HepG2 (cell line): ENCODE measurements around the gene NAPEPLD. TPM values are rescaled to one million over a fixed set of nuclear protein-coding genes. Genes with fewer than 3 reads are reported as not detected.
A peak's percentile ranks its signal among the peaks of the same experiment; 100 is the strongest.

Experiments used
- ATAC-seq: fragments of 200-7000 bp; cut with Tn5 transposase; 3 replicates; pipeline ENCODE4 v1.9.1; 2020; ENCODE audit warnings: mild to moderate bottlenecking, moderate library complexity
- BruUV-seq: library from RNA; stranded (reverse); fragments of 400-500 nt; replicated peaks from 2 replicates; lab custom pipeline; 2021; lab: Mats Ljungman, UMichigan
- CTCF ChIA-PET: fragments of 300-600 bp; formaldehyde crosslinking; extraction: SDS; loops from one replicate; lab custom pipeline; 2021; ENCODE audit warnings: low total read pairs, inconsistent platforms, low intra/inter-chr PET ratio; lab: Yijun Ruan, JAX
- POLR2A ChIA-PET: fragments of 350-600 bp; sonication (Branson Sonifier 250); formaldehyde crosslinking; loops from one replicate; lab custom pipeline; 2020; ENCODE audit warnings: antibody characterized with exemption, inconsistent platforms; lab: Yijun Ruan, JAX
- DNase-seq: peaks from one replicate; pipeline ENCODE4 v3.0.0-alpha.2; 2015; ENCODE audit warnings: low spot score
- FAIRE-seq: peaks from 3 replicates; lab custom pipeline; 2011; peaks lifted over from hg19 to GRCh38; lab: Jason Lieb, UNC
- H2AFZ ChIP-seq: one replicate; pipeline ENCODE4 v1.6.1; 2011; ENCODE audit warnings: low read length, inconsistent platforms
- H3K27ac ChIP-seq: fragments of 300-600 bp; 3 replicates; pipeline ENCODE4 v1.8.0; 2011; ENCODE audit warnings: mixed run types, mild to moderate bottlenecking, mixed read lengths, low read length, inconsistent platforms; ENCODE audit not compliant: insufficient read depth; ENCODE audit errors: extremely low read length
- H3K27me3 ChIP-seq, 2 experiments: fragments of 200-600 bp in 1 of 2; 2 replicates in 1 of 2; 3 replicates in 1 of 2; pipeline versions ENCODE4 v1.6.0 to v1.8.0; 2011; ENCODE audit warnings: low read length in 2 of 2, mild to moderate bottlenecking in 2 of 2, moderate library complexity in 2 of 2, inconsistent platforms in 1 of 2; ENCODE audit not compliant: insufficient read depth in 2 of 2, control insufficient read depth in 1 of 2
- H3K36me3 ChIP-seq, 2 experiments: fragments of 200-600 bp in 1 of 2; replicated peaks in 1 of 2; 2 replicates in 1 of 2; 3 replicates in 1 of 2; pipeline versions ENCODE4 v1.5.1 to v1.8.0; 2011; ENCODE audit warnings: low read length in 2 of 2, inconsistent platforms in 1 of 2; ENCODE audit not compliant: insufficient read depth in 2 of 2, control insufficient read depth in 1 of 2
- H3K4me1 ChIP-seq: 2 replicates; pipeline ENCODE4 v1.5.1; 2012; ENCODE audit warnings: low read length, inconsistent platforms; ENCODE audit not compliant: insufficient read depth
- H3K4me2 ChIP-seq: 2 replicates; pipeline ENCODE4 v1.6.0; 2011; ENCODE audit warnings: low read depth, low read length, inconsistent platforms
- H3K4me3 ChIP-seq, 3 experiments: fragments of 200-600 bp in 1 of 3; sonication (generic), shearing (Covaris generic) in 1 of 3; replicated peaks in 1 of 3; 2 replicates each; pipeline ENCODE4 v1.5.1; 2011 to 2016; ENCODE audit warnings: low read length in 3 of 3, inconsistent platforms in 2 of 3, low read depth in 2 of 3, mild to moderate bottlenecking in 2 of 3, control low read depth in 1 of 3, mixed read lengths in 1 of 3; ENCODE audit not compliant: insufficient read depth in 1 of 3
- H3K79me2 ChIP-seq: one replicate; pipeline ENCODE4 v1.6.1; 2011; ENCODE audit warnings: low read length, inconsistent platforms; ENCODE audit not compliant: insufficient read depth
- H3K9ac ChIP-seq: 2 replicates; pipeline ENCODE4 v1.6.0; 2011; ENCODE audit warnings: mild to moderate bottlenecking, low read depth, low read length, inconsistent platforms; ENCODE audit not compliant: insufficient read depth
- H3K9me3 ChIP-seq: 2 replicates; pipeline ENCODE4 v1.5.1; 2012; ENCODE audit warnings: mild to moderate bottlenecking, low read length
- H4K20me1 ChIP-seq: 2 replicates; pipeline ENCODE4 v1.6.0; 2011; ENCODE audit warnings: inconsistent platforms, mild to moderate bottlenecking, low read length, moderate library complexity; ENCODE audit not compliant: insufficient read depth
- AGO1 ChIP-seq: fragments of 200-400 bp; formaldehyde crosslinking; IDR thresholded peaks from 2 replicates; pipeline ENCODE4 v1.6.1; 2017; ENCODE audit warnings: mild to moderate bottlenecking, low read depth, low read length, moderate library complexity; ENCODE audit not compliant: poor library complexity, severe bottlenecking
- FOXA1 ChIP-seq, 2 experiments: fragments of 450-650 bp in 1 of 2; sonication (generic) in 1 of 2; formaldehyde crosslinking in 1 of 2; IDR thresholded peaks; 2 replicates each; pipeline versions ENCODE4 v1.4.0 to v1.6.1; 2016 to 2020; ENCODE audit warnings: missing genetic modification reagents in 1 of 2
- FOXA3 ChIP-seq: IDR thresholded peaks from 2 replicates; pipeline ENCODE4 v1.6.1; 2016; ENCODE audit warnings: missing genetic modification reagents, missing compliant biosample characterization
- FOXP4 ChIP-seq: sonication (generic); formaldehyde crosslinking; IDR thresholded peaks from 2 replicates; pipeline ENCODE4 v1.4.0; 2020; ENCODE audit warnings: missing genetic modification reagents
- JUN ChIP-seq: sonication (generic); formaldehyde crosslinking; IDR thresholded peaks from 2 replicates; pipeline ENCODE4 v1.4.0; 2020; ENCODE audit warnings: mild to moderate bottlenecking, missing genetic modification reagents
- MYC ChIP-seq: sonication (generic); formaldehyde crosslinking; IDR thresholded peaks from 2 replicates; pipeline ENCODE4 v1.9.0; 2021; ENCODE audit warnings: missing genetic modification reagents, borderline replicate concordance
- NR2F6 ChIP-seq, 2 experiments: IDR thresholded peaks; 2 replicates each; pipeline ENCODE4 v1.6.1; 2016; ENCODE audit warnings: antibody characterized with exemption in 1 of 2, mild to moderate bottlenecking in 1 of 2
- RARA ChIP-seq: IDR thresholded peaks from 2 replicates; pipeline ENCODE4 v1.6.1; 2016; ENCODE audit warnings: missing genetic modification reagents, missing compliant biosample characterization
- TARDBP ChIP-seq: sonication (generic); formaldehyde crosslinking; IDR thresholded peaks from 2 replicates; pipeline ENCODE4 v1.8.0; 2022; ENCODE audit warnings: mild to moderate bottlenecking, missing genetic modification reagents
- ZBTB10 ChIP-seq: sonication (generic); formaldehyde crosslinking; IDR thresholded peaks from 2 replicates; pipeline ENCODE4 v1.4.0; 2020; ENCODE audit warnings: missing genetic modification reagents, borderline replicate concordance
- ZFP36L1 ChIP-seq: sonication (generic); formaldehyde crosslinking; IDR thresholded peaks from 2 replicates; pipeline ENCODE4 v1.8.0; 2022; ENCODE audit warnings: mild to moderate bottlenecking, missing genetic modification reagents, moderate library complexity
- ZNF367 ChIP-seq: sonication (generic); formaldehyde crosslinking; IDR thresholded peaks from 2 replicates; pipeline ENCODE4 v1.4.0; 2020; ENCODE audit warnings: missing genetic modification reagents, borderline replicate concordance
- ZNF704 ChIP-seq: sonication (generic); formaldehyde crosslinking; IDR thresholded peaks from 2 replicates; pipeline ENCODE4 v1.8.1; 2023; ENCODE audit warnings: mild to moderate bottlenecking, inconsistent platforms, moderate library complexity, missing genetic modification reagents, borderline replicate concordance
- WGBS: methylation state at CpG from one replicate; pipeline ENCODE4 v1.1.6; 2017; ENCODE audit warnings: low lambda C conversion rate; 5-methylcytosine and 5-hydroxymethylcytosine counted together
- in situ Hi-C: cut with HindIII; loops from 2 replicates; pipeline ENCODE4 v1.10.0; 2017; ENCODE audit warnings: low pct_unique_long_range_greater_than_20kb; ENCODE audit not compliant: extremely low pct_ligation_motif_present
- intact Hi-C: fragments of 100-400 bp; cut with micrococcal nuclease; formaldehyde crosslinking; loops from one replicate; pipeline ENCODE4 v1.10.0; 2022; ENCODE audit not compliant: unreplicated experiment
- polyA plus RNA-seq, 8 experiments: library from polyadenylated mRNA; depleted of rRNA in 3 of 8; stranded (reverse) in 7 of 8; unstranded in 1 of 8; fragments of >200 nt; fragmentation: Illumina TruSeq in 4 of 8; extraction: Trizol in 4 of 8; gene quantifications; 2 replicates each; pipeline versions ENCODE4 v1.2.1 to v1.2.3, GENCODE V29; 2011 to 2016; ENCODE audit warnings: low read depth in 4 of 8, missing spikeins in 1 of 8, mixed read lengths in 1 of 8; ENCODE audit not compliant: insufficient read depth in 1 of 8
- total RNA-seq, 5 experiments: library from RNA; depleted of rRNA; stranded (reverse); fragments of >200 nt; fragmentation: Illumina TruSeq; extraction: Trizol; gene quantifications; 2 replicates each; pipeline ENCODE4 v1.2.3, GENCODE V29; 2016; ENCODE audit warnings: low read depth in 1 of 5

NAPEPLD gene
- total and polyA plus RNA-seq, 2 of the 13 experiments (the other 11 are each of a cell fraction or from before 2014, with no cell fraction given): 3.4 to 5.6 TPM

- POLR2A ChIA-PET: no interaction called here
- CTCF ChIA-PET: no interaction called here
- no peak for TF ChIP-seq AGO1
- no peak for TF ChIP-seq MYC (CRISPR knock-in tag)
- TF ChIP-seq FOXP4 (CRISPR knock-in tag): 0 out of 2 replicates have a peak, but pooled peaks have one; percentile 14
- peak; percentile 59 for TF ChIP-seq RARA (CRISPR knock-in tag)
- TF ChIP-seq ZNF704 (CRISPR knock-in tag): no peak
- no peak for TF ChIP-seq ZNF367 (CRISPR knock-in tag)
- TF ChIP-seq TARDBP (CRISPR knock-in tag): no peak
- no peak for TF ChIP-seq ZFP36L1 (CRISPR knock-in tag)
- TF ChIP-seq ZBTB10 (CRISPR knock-in tag): no peak
- no peak for TF ChIP-seq NR2F6 (IDR thresholded peaks at IDR 0.05)
- peak; percentile 26; the same call in 1 of the 2 replicates for TF ChIP-seq NR2F6 (CRISPR knock-in tag; IDR thresholded peaks at IDR 0.05)
- no peak for TF ChIP-seq JUN
- 0 out of 2 replicates have a peak, but pooled peaks have one; percentile 21 for TF ChIP-seq FOXA3 (CRISPR knock-in tag)
- no peak for TF ChIP-seq FOXA1 (IDR thresholded peaks at IDR 0.05)
- TF ChIP-seq FOXA1 (CRISPR knock-in tag; IDR thresholded peaks at IDR 0.05): peak; percentile 37; the same call in 1 of the 2 replicates
- H3K4me2 ChIP-seq: 0 out of 2 replicates have a peak overlapping the region, but pooled peaks have one; percentile 7
- H3K9ac ChIP-seq: no peak overlapping the region
- 52% methylated on average over 6 of the region's 6 CpGs for WGBS
- no peak overlapping the region for H3K27ac ChIP-seq
- H3K36me3 ChIP-seq: no peaks in the 10 kb centered on the region
- intact Hi-C loops (no loop called here), in situ Hi-C loops (no loop called here)
- no peaks in the 10 kb centered on the region for H4K20me1 ChIP-seq
- FAIRE-seq: no peak
- peaks cover 49% of the 10 kb centered on the region for H3K4me1 ChIP-seq
- no peaks in the 10 kb centered on the region for H3K79me2 ChIP-seq
- H2AFZ ChIP-seq: no peak overlapping the region
- no TSS peak for BruUV-seq
- no peak overlapping the region for H3K4me3 ChIP-seq
- no peaks in the 10 kb centered on the region for H3K9me3 ChIP-seq
- ATAC-seq: no peak
- no peak for DNase-seq
- no peaks in the 10 kb centered on the region for H3K27me3 ChIP-seq
Observed at GRCh38 chr7:103154042-103154441, 5.1 kb upstream of the NAPEPLD start.
